Measurements from ENCODE around the gene ATP8B4. TPM values are rescaled to one million over a fixed set of nuclear protein-coding genes. Genes with fewer than 3 reads are reported as not detected.

The ATP8B4 gene
- total RNA-seq, 6 experiments from 2014 or later = 4.5 to 10.1 (median 6.7) TPM

DNA sequence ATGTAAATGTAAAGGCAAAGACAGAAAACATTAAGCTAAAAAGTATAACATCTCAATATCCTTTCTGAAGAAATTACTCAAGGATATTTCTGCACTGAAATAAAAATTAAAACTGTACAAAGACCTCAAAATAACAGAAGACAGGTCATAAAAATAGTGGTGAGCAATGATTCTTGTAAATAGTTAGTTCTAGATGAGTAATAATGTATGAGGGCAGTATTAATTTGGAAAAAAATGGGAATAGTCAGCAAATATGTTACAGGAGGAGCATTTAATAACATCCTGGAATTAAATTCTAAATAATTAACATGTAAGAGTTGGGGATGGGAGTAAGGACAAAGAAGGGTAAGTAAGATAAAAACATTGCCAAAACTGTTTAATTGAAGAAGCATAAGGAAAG is 250.7 kb downstream of the ATP8B4 start:
- intact Hi-C loops (cut with DNase I) = no loop called here
- no peak for DNase-seq
- Histone ChIP-seq H3K27me3 (no peaks in the 10 kb centered on the region), H3K36me3 (no peaks in the 10 kb centered on the region), H3K4me3 (no peak overlapping the region), H3K9me3 (no peaks in the 10 kb centered on the region), H3K4me1 (no peaks in the 10 kb centered on the region), H3K27ac (no peak overlapping the region)
- ATAC-seq = no peak
- no peak for TF ChIP-seq POLR2A (IDR thresholded peaks at IDR 0.05)
- TF ChIP-seq, protein P1, sequence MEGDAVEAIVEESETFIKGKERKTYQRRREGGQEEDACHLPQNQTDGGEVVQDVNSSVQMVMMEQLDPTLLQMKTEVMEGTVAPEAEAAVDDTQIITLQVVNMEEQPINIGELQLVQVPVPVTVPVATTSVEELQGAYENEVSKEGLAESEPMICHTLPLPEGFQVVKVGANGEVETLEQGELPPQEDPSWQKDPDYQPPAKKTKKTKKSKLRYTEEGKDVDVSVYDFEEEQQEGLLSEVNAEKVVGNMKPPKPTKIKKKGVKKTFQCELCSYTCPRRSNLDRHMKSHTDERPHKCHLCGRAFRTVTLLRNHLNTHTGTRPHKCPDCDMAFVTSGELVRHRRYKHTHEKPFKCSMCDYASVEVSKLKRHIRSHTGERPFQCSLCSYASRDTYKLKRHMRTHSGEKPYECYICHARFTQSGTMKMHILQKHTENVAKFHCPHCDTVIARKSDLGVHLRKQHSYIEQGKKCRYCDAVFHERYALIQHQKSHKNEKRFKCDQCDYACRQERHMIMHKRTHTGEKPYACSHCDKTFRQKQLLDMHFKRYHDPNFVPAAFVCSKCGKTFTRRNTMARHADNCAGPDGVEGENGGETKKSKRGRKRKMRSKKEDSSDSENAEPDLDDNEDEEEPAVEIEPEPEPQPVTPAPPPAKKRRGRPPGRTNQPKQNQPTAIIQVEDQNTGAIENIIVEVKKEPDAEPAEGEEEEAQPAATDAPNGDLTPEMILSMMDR (IDR thresholded peaks at IDR 0.05) = no peak

GRCh38 chr15:49865925-49866757 is 252.9 kb downstream of the ATP8B4 start:
- Histone ChIP-seq H3K9me3 (no peaks in the 10 kb centered on the region), H3K4me1 (no peaks in the 10 kb centered on the region), H3K36me3 (no peaks in the 10 kb centered on the region), H3K27me3 (no peaks in the 10 kb centered on the region), H3K27ac (no peak overlapping the region), H3K4me3 (no peak overlapping the region)
- DNase-seq = no peak
- intact Hi-C loops (cut with DNase I) = no loop called here
- no peak for ATAC-seq
- TF ChIP-seq POLR2A (IDR thresholded peaks at IDR 0.05) = no peak
- TF ChIP-seq, protein P1 (IDR thresholded peaks at IDR 0.05) = no peak
- WGBS (ENCODE audit: insufficient coverage, low coverage, low lambda C conversion rate, missing lambda C conversion rate) = 93% methylated on average over 8 of the region's 10 CpGs

- Histone ChIP-seq H3K36me3 (no peaks in the 10 kb centered on the region), H3K27ac (no peak overlapping the region), H3K27me3 (no peaks in the 10 kb centered on the region), H3K9me3 (no peaks in the 10 kb centered on the region), H3K4me3 (no peak overlapping the region), H3K4me1 (no peaks in the 10 kb centered on the region)
- WGBS (ENCODE audit: insufficient coverage, low coverage, low lambda C conversion rate, missing lambda C conversion rate) = 83% methylated on average over 2 of the region's 2 CpGs
- DNase-seq = no peak
- ATAC-seq = no peak
- intact Hi-C loops (cut with DNase I) = no loop called here
- no peak for TF ChIP-seq POLR2A (IDR thresholded peaks at IDR 0.05)
- TF ChIP-seq, protein P1 (IDR thresholded peaks at IDR 0.05) = no peak
Observed at GRCh38 chr15:49864251-49864650, 254.8 kb downstream of the ATP8B4 start.

- no peak for TF ChIP-seq POLR2A (IDR thresholded peaks at IDR 0.05)
- TF ChIP-seq, protein P1 (IDR thresholded peaks at IDR 0.05) = no peak
- Histone ChIP-seq H3K27ac (peak overlapping the region in 1 of 3 donors; percentile 66), H3K4me3 (no peak overlapping the region), H3K36me3 (no peaks in the 10 kb centered on the region), H3K27me3 (no peaks in the 10 kb centered on the region), H3K9me3 (no peaks in the 10 kb centered on the region), H3K4me1 (no peaks in the 10 kb centered on the region)
- ATAC-seq = peak in 1 of 4 donors; percentile 22
- no peak for DNase-seq
- 71% methylated on average over 3 of the region's 3 CpGs for WGBS (ENCODE audit: insufficient coverage, low coverage, low lambda C conversion rate, missing lambda C conversion rate)
- intact Hi-C loops (cut with DNase I) = no loop called here
Observed at GRCh38 chr15:49863431-49864224, 255.4 kb downstream of the ATP8B4 start.

All from right lobe of liver (tissue), 6 donors.